SK-N-SH treated with all-trans-retinoic acid at 6 μM for 48 hours (cell line): Measurements from ENCODE around the gene BRINP3.

Experiments
- ARNTL ChIP-seq: fragments of 450-650 bp; formaldehyde crosslinking; IDR thresholded peaks from 2 replicates; pipeline ENCODE4 v1.5.0; 2020; ENCODE audit warnings: low read depth, mild to moderate bottlenecking, moderate library complexity, borderline replicate concordance
- BACH2 ChIP-seq: fragments of 250-450 bp; sonication (Bioruptor Pico); IDR thresholded peaks from 2 replicates; pipeline ENCODE4 v1.9.0; 2021; ENCODE audit warnings: mild to moderate bottlenecking, borderline replicate concordance
- CSRNP3 ChIP-seq: fragments of 250-450 bp; sonication (Bioruptor Pico); IDR thresholded peaks from 2 replicates; pipeline ENCODE4 v1.5.1; 2021; ENCODE audit warnings: mild to moderate bottlenecking, moderate library complexity
- ESRRG ChIP-seq: fragments of 250-450 bp; sonication (Bioruptor Pico); IDR thresholded peaks from 2 replicates; pipeline ENCODE4 v1.6.1; 2021; ENCODE audit warnings: mild to moderate bottlenecking
- GLIS3 ChIP-seq: fragments of 250-450 bp; sonication (Bioruptor Pico); IDR thresholded peaks from 2 replicates; pipeline ENCODE4 v1.5.0; 2020; ENCODE audit warnings: mild to moderate bottlenecking, moderate library complexity
- PATZ1 ChIP-seq: fragments of 250-450 bp; sonication (Bioruptor Pico); IDR thresholded peaks from 2 replicates; pipeline ENCODE4 v1.8.0; 2020; ENCODE audit warnings: mild to moderate bottlenecking, moderate library complexity, borderline replicate concordance
- POU6F1 ChIP-seq: fragments of 250-450 bp; sonication (Bioruptor Pico); IDR thresholded peaks from 2 replicates; pipeline ENCODE4 v1.8.0; 2021; ENCODE audit warnings: low read depth, mild to moderate bottlenecking, moderate library complexity, borderline replicate concordance
- TCF4 ChIP-seq: fragments of 250-450 bp; sonication (Bioruptor Pico); IDR thresholded peaks from 2 replicates; pipeline ENCODE4 v1.8.0; 2021; ENCODE audit warnings: mild to moderate bottlenecking, moderate library complexity, borderline replicate concordance
- TOX ChIP-seq: fragments of 250-450 bp; sonication (Bioruptor Pico); IDR thresholded peaks from 2 replicates; pipeline ENCODE4 v1.8.0; 2021; ENCODE audit warnings: mild to moderate bottlenecking, moderate library complexity, borderline replicate concordance
- ZC3H10 ChIP-seq: fragments of 250-450 bp; sonication (Bioruptor Pico); IDR thresholded peaks from 2 replicates; pipeline ENCODE4 v1.5.1; 2021; ENCODE audit warnings: mild to moderate bottlenecking, moderate library complexity
- ZFP30 ChIP-seq: fragments of 450-650 bp; formaldehyde crosslinking; IDR thresholded peaks from 2 replicates; pipeline ENCODE4 v1.5.0; 2022; ENCODE audit warnings: mild to moderate bottlenecking, moderate library complexity

GRCh38 chr1:190154744-190155143, 322.9 kb downstream of the BRINP3 start:
- no peak for TF ChIP-seq ZFP30 (CRISPR knock-in tag)
- TF ChIP-seq ZC3H10 (CRISPR knock-in tag): no peak
- no peak for TF ChIP-seq TCF4 (CRISPR knock-in tag)
- TF ChIP-seq ESRRG (CRISPR knock-in tag): no peak
- no peak for TF ChIP-seq PATZ1 (CRISPR knock-in tag)
- no peak for TF ChIP-seq POU6F1 (CRISPR knock-in tag)
- no peak for TF ChIP-seq GLIS3
- TF ChIP-seq BACH2: no peak
- no peak for TF ChIP-seq CSRNP3 (CRISPR knock-in tag)
- TF ChIP-seq ARNTL (CRISPR knock-in tag): no peak
- no peak for TF ChIP-seq TOX (CRISPR knock-in tag)
